A673 (cell line): Measurements from ENCODE around the gene OR51L1.

Experiments used
- CTCF ChIP-seq: fragments of 300-800, 200-600 bp; sonication (generic); conservative IDR thresholded peaks from 2 replicates; pipeline ENCODE4 v1.5.1; 2017; ENCODE audit warnings: low read depth, mild to moderate bottlenecking, antibody characterized with exemption, low read length, moderate library complexity, mixed read lengths
- EZH2 ChIP-seq: fragments of 200-600 bp; sonication (generic); IDR thresholded peaks from 2 replicates; pipeline ENCODE4 v1.6.1; 2017; ENCODE audit warnings: borderline replicate concordance, low read depth, mild to moderate bottlenecking, mixed read lengths, antibody characterized with exemption, low read length; ENCODE audit not compliant: poor library complexity, severe bottlenecking

DNA sequence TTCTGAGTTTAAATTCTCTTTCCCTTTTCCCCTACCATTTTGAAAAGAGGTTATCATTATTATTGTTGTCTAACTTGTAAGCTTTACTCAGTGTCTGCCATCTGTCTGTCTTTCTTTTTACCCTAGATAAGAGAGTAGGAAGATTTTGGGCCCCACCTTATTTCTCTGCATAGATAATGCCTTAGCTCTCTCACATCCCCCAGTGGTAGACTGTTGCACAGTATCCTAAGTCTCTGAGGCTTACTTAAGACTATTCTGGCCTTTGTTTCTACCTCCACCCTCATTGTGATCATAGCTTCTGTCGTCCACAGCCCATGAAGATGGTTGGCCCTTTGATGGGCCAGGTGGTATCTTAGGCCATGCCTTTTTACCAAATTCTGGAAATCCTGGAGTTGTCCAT lies 3.6 kb upstream of the OR51L1 start:
- TF ChIP-seq CTCF (peak; percentile 33; the same call in 1 of the 2 replicates), EZH2 (no peak)
